Muscle layer of colon (tissue), 2 donors: ENCODE data around the gene EML2.
A peak's percentile ranks its signal among the peaks of the same experiment; 100 is the strongest.
"Not testable (repeated sequence)": the region's sequence is repeated elsewhere in the genome, so short reads cannot be mapped to it uniquely, and the experiment has no call there.

Source experiments
- H3K27ac ChIP-seq: one replicate; pipeline ENCODE4 v1.7.0; 2013; ENCODE audit warnings: low read depth, mild to moderate bottlenecking, low read length, moderate library complexity
- H3K27me3 ChIP-seq, 2 donors: one replicate each; pipeline ENCODE4 v1.7.0; 2013; ENCODE audit warnings: low read length in 2 of 2, mild to moderate bottlenecking in 2 of 2; ENCODE audit not compliant: insufficient read depth in 2 of 2, control insufficient read depth in 1 of 2
- H3K36me3 ChIP-seq: one replicate; pipeline ENCODE4 v1.7.0; 2013; ENCODE audit warnings: mild to moderate bottlenecking, low read length; ENCODE audit not compliant: insufficient read depth
- H3K4me1 ChIP-seq: one replicate; pipeline ENCODE4 v1.7.0; 2013; ENCODE audit warnings: mild to moderate bottlenecking, low read length; ENCODE audit not compliant: insufficient read depth
- H3K4me3 ChIP-seq, 2 donors: one replicate each; pipeline ENCODE4 v1.7.0; 2013; ENCODE audit warnings: low read length in 2 of 2, low read depth in 1 of 2, mild to moderate bottlenecking in 1 of 2, moderate library complexity in 1 of 2
- H3K9ac ChIP-seq: one replicate; pipeline ENCODE4 v1.7.0; 2013; ENCODE audit warnings: low read length
- H3K9me3 ChIP-seq: one replicate; pipeline ENCODE4 v1.7.0; 2013; ENCODE audit warnings: mild to moderate bottlenecking, low read length
- donor health status: abdominal sarcoma.
- donor health status: Adenocarcinoma of cecum.

EML2 gene

GRCh38 chr19:45638930-45639729 lies at the start of gene EML2:
Gene EML2, minus strand, starts transcription at chr19:45639397. Its CDS starts 21 bp downstream, at chr19:45639376.
- H3K27me3 ChIP-seq, result peaks cover 7 to 31% of the 10 kb centered on the region in 2 donors
- peak within 1 kb of the TSS; percentile 69 to 77 for H3K4me3 ChIP-seq
- peaks cover 15% of the 10 kb centered on the region for H3K4me1 ChIP-seq
- no peak within 1 kb of the TSS for H3K27ac ChIP-seq
- H3K9me3 ChIP-seq, result no peaks in the 10 kb centered on the region
- peak within 1 kb of the TSS; percentile 61 for H3K9ac ChIP-seq
- no peaks in the 10 kb centered on the region for H3K36me3 ChIP-seq

- Histone ChIP-seq H3K9ac (no peak overlapping the region), H3K27ac (no peak overlapping the region), H3K4me1 (peaks cover 8% of the 10 kb centered on the region), H3K9me3 (no peaks in the 10 kb centered on the region), H3K4me3 (no peak overlapping the region), H3K27me3 (no peaks in the 10 kb centered on the region), H3K36me3 (peaks cover 30% of the 10 kb centered on the region)
These were observed 48.4 kb upstream of the EML2 start for GRCh38 chr19:45687599-45687998.

GRCh38 chr19:45685045-45685444 lies 45.8 kb upstream of the EML2 start:
- not testable (repeated sequence) for H3K9me3 ChIP-seq, H3K27me3 ChIP-seq, H3K4me3 ChIP-seq, H3K27ac ChIP-seq, H3K4me1 ChIP-seq, H3K9ac ChIP-seq
- peaks cover 30% of the 10 kb centered on the region for H3K36me3 ChIP-seq

- no peak overlapping the region for H3K9ac ChIP-seq
- H3K27ac ChIP-seq, result no peak overlapping the region
- peaks cover 11 to 23% of the 10 kb centered on the region in 2 donors for H3K27me3 ChIP-seq
- no peaks in the 10 kb centered on the region for H3K9me3 ChIP-seq
- H3K4me3 ChIP-seq, result no peak overlapping the region
- peaks cover 3% of the 10 kb centered on the region for H3K4me1 ChIP-seq
- H3K36me3 ChIP-seq, result peaks cover 24% of the 10 kb centered on the region
These were observed 43.7 kb upstream of the EML2 start for GRCh38 chr19:45682908-45683307.

GRCh38 chr19:45682117-45682516 lies 42.9 kb upstream of the EML2 start:
- Histone ChIP-seq H3K9ac (no peak overlapping the region), H3K36me3 (peaks cover 16% of the 10 kb centered on the region), H3K4me3 (peak overlapping the region in 1 of 2 donors; percentile 43), H3K4me1 (peaks cover 10% of the 10 kb centered on the region), H3K27me3 (peaks cover 18 to 31% of the 10 kb centered on the region in 2 donors), H3K27ac (no peak overlapping the region), H3K9me3 (no peaks in the 10 kb centered on the region)

- Histone ChIP-seq H3K9me3 (no peaks in the 10 kb centered on the region), H3K4me1 (peaks cover 10% of the 10 kb centered on the region)
These were observed 42.3 kb upstream of the EML2 start for GRCh38 chr19:45681391-45682015.

GRCh38 chr19:45677351-45678230 lies 38.4 kb upstream of the EML2 start:
- Histone ChIP-seq H3K36me3 (no peaks in the 10 kb centered on the region), H3K9ac (no peak overlapping the region), H3K27me3 (peaks cover 23 to 42% of the 10 kb centered on the region in 2 donors), H3K4me1 (peaks cover 10% of the 10 kb centered on the region), H3K27ac (no peak overlapping the region), H3K9me3 (no peaks in the 10 kb centered on the region), H3K4me3 (peak overlapping the region in 1 of 2 donors; percentile 9)

More at GRCh38 chr19:45681391-45682015, 42.3 kb upstream of the EML2 start:
- peak overlapping the region; percentile 43 to 52 for H3K4me3 ChIP-seq
- H3K36me3 ChIP-seq, result peaks cover 13% of the 10 kb centered on the region
- peak overlapping the region; percentile 21 for H3K27ac ChIP-seq
- H3K9ac ChIP-seq, result no peak overlapping the region
- H3K27me3 ChIP-seq, result peaks cover 23 to 37% of the 10 kb centered on the region in 2 donors

- Histone ChIP-seq H3K9me3 (no peaks in the 10 kb centered on the region), H3K27me3 (peaks cover 23 to 49% of the 10 kb centered on the region in 2 donors), H3K9ac (no peak overlapping the region), H3K4me3 (no peak overlapping the region), H3K4me1 (peaks cover 10% of the 10 kb centered on the region), H3K27ac (no peak overlapping the region), H3K36me3 (no peaks in the 10 kb centered on the region)
These were observed 37.7 kb upstream of the EML2 start for GRCh38 chr19:45676851-45677263.

GRCh38 chr19:45674946-45675345 lies 35.7 kb upstream of the EML2 start:
- Histone ChIP-seq H3K36me3 (no peaks in the 10 kb centered on the region), H3K27ac (no peak overlapping the region), H3K4me3 (no peak overlapping the region), H3K9me3 (no peaks in the 10 kb centered on the region), H3K9ac (no peak overlapping the region), H3K4me1 (peaks cover 10% of the 10 kb centered on the region), H3K27me3 (peaks cover 35 to 63% of the 10 kb centered on the region in 2 donors)

GRCh38 chr19:45670670-45671453 lies 31.7 kb upstream of the EML2 start:
- Histone ChIP-seq H3K36me3 (no peaks in the 10 kb centered on the region), H3K4me1 (peaks cover 12% of the 10 kb centered on the region), H3K27me3 (peaks cover 30 to 52% of the 10 kb centered on the region in 2 donors), H3K4me3 (no peak overlapping the region), H3K27ac (no peak overlapping the region), H3K9ac (no peak overlapping the region), H3K9me3 (no peaks in the 10 kb centered on the region)
